K562 (cell line): ENCODE data around the gene IQCK. TPM values are rescaled to one million over a fixed set of nuclear protein-coding genes. Genes with fewer than 3 reads are reported as not detected.

Experiments
- ARHGAP35 ChIP-seq: fragments of 450-650 bp; IDR thresholded peaks from 2 replicates; pipeline ENCODE4 v1.6.1; 2018; ENCODE audit not compliant: partially characterized antibody
- ARID2 ChIP-seq: fragments of 450-650 bp; IDR thresholded peaks from 2 replicates; pipeline ENCODE4 v1.6.1; 2017; ENCODE audit warnings: antibody characterized with exemption, mild to moderate bottlenecking
- ETS2 ChIP-seq: IDR thresholded peaks from 2 replicates; pipeline ENCODE4 v1.6.1; 2016; ENCODE audit warnings: borderline replicate concordance, missing genetic modification characterization, mild to moderate bottlenecking, moderate library complexity, missing compliant biosample characterization; ENCODE audit not compliant: poor library complexity, severe bottlenecking
- GATAD2A ChIP-seq: fragments of 450-650 bp; IDR thresholded peaks from 2 replicates; pipeline ENCODE4 v1.6.1; 2017
- ILK ChIP-seq: fragments of 450-650 bp; IDR thresholded peaks from 2 replicates; pipeline ENCODE4 v1.6.1; 2016; ENCODE audit warnings: missing genetic modification characterization, low read depth, mild to moderate bottlenecking, missing compliant biosample characterization, moderate library complexity, borderline replicate concordance
- MNT ChIP-seq, 2 experiments: fragments of 450-650 bp; conservative IDR thresholded peaks; 2 replicates each; pipeline ENCODE4 v1.6.1; 2017; ENCODE audit warnings: mild to moderate bottlenecking in 2 of 2, moderate library complexity in 2 of 2
- MXI1 ChIP-seq: IDR thresholded peaks from 2 replicates; pipeline ENCODE4 v1.6.1; 2011; ENCODE audit warnings: low read depth, mild to moderate bottlenecking, improper control_type of control experiment, low read length
- NR2C2 ChIP-seq, 2 experiments: fragments of 200-800 bp in 1 of 2; sonication (Bioruptor generic) in 1 of 2; sonication (generic) in 1 of 2; formaldehyde crosslinking in 1 of 2; IDR thresholded peaks; 2 replicates each; pipeline versions ENCODE4 v1.6.1 to v1.8.0; 2016 to 2022; ENCODE audit warnings: mild to moderate bottlenecking in 1 of 2, missing compliant biosample characterization in 1 of 2, missing genetic modification characterization in 1 of 2, missing genetic modification reagents in 1 of 2
- POLR2AphosphoS2 ChIP-seq: IDR thresholded peaks from 2 replicates; pipeline ENCODE4 v1.6.1; 2012; ENCODE audit warnings: low read length, improper control_type of control experiment
- RUNX1 ChIP-seq: sonication (generic); IDR thresholded peaks from 2 replicates; pipeline ENCODE4 v1.6.1; 2016; ENCODE audit warnings: antibody characterized with exemption, low read depth
- ZNF609 ChIP-seq: sonication (generic); formaldehyde crosslinking; IDR thresholded peaks from 2 replicates; pipeline ENCODE4 v1.8.1; 2023; ENCODE audit warnings: missing genetic modification reagents, mild to moderate bottlenecking, borderline replicate concordance
- ZSCAN29 ChIP-seq: fragments of 450-650 bp; IDR thresholded peaks from 2 replicates; pipeline ENCODE4 v1.6.1; 2017
- polyA plus RNA-seq, 8 experiments: library from polyadenylated mRNA; depleted of rRNA in 4 of 8; stranded (reverse) in 5 of 8; unstranded in 3 of 8; fragments of >200 nt; fragmentation: Nextera tagmentation in 2 of 8; fragmentation: Illumina TruSeq in 1 of 8; extraction: Ambion mirVana in 2 of 8; extraction: Trizol in 1 of 8; gene quantifications; 2 replicates each; pipeline versions ENCODE4 v1.2.1 to v1.2.3, GENCODE V29; 2011 to 2014; ENCODE audit warnings: inconsistent platforms in 1 of 8, missing spikeins in 1 of 8
- total RNA-seq, 7 experiments: library from RNA; depleted of rRNA in 6 of 7; stranded (reverse); fragments of >200 nt in 6 of 7; fragmentation: Illumina TruSeq in 2 of 7; extraction: Trizol in 2 of 7; gene quantifications; 2 replicates each; pipeline versions ENCODE4 v1.2.1 to v1.2.3, GENCODE V29; 2011 to 2021; ENCODE audit warnings: low replicate concordance in 1 of 7
- TF ChIP-seq, protein P1 (sequence below): sonication (generic); formaldehyde crosslinking; IDR thresholded peaks from 2 replicates; pipeline ENCODE4 v1.8.1; 2023; ENCODE audit warnings: mild to moderate bottlenecking, missing genetic modification reagents

Gene IQCK
- total and polyA plus RNA-seq, 9 of the 15 experiments (the other 6 are each of a cell fraction or from before 2014, with no cell fraction given) = 5.2 to 12.2 (median 7.3) TPM

GRCh38 chr16:19672378-19672777 lies 45.7 kb upstream of the IQCK start (continued):
- TF ChIP-seq, protein P1, sequence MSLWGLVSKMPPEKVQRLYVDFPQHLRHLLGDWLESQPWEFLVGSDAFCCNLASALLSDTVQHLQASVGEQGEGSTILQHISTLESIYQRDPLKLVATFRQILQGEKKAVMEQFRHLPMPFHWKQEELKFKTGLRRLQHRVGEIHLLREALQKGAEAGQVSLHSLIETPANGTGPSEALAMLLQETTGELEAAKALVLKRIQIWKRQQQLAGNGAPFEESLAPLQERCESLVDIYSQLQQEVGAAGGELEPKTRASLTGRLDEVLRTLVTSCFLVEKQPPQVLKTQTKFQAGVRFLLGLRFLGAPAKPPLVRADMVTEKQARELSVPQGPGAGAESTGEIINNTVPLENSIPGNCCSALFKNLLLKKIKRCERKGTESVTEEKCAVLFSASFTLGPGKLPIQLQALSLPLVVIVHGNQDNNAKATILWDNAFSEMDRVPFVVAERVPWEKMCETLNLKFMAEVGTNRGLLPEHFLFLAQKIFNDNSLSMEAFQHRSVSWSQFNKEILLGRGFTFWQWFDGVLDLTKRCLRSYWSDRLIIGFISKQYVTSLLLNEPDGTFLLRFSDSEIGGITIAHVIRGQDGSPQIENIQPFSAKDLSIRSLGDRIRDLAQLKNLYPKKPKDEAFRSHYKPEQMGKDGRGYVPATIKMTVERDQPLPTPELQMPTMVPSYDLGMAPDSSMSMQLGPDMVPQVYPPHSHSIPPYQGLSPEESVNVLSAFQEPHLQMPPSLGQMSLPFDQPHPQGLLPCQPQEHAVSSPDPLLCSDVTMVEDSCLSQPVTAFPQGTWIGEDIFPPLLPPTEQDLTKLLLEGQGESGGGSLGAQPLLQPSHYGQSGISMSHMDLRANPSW = no peak
- TF ChIP-seq MXI1 (no peak), POLR2AphosphoS2 (no peak), ZNF609 (no peak), MNT (conservative IDR thresholded peaks at IDR 0.05) (no peak), ARID2 (no peak), RUNX1 (no peak), ETS2 (no peak), ILK (no peak), NR2C2 (CRISPR knock-in tag; IDR thresholded peaks at IDR 0.05) (no peak), NR2C2 (tag; IDR thresholded peaks at IDR 0.05) (no peak), GATAD2A (no peak), ARHGAP35 (no peak), ZSCAN29 (no peak)
- TF ChIP-seq, all 486 proteins: peak for 0
